ENCODE measurements around the gene ABCE1.

Gene ABCE1

GRCh38 chr4:145056325-145057130 lies 41.6 kb upstream of the ABCE1 start:
- H2BK5ac ChIP-seq (ENCODE audit: low read length): no peak overlapping the region
- H3K4me1 ChIP-seq (ENCODE audit: control insufficient read depth in 2 of 2, insufficient read depth in 1 of 2, low read depth in 1 of 2, low read length in 2 of 2): no peaks in the 10 kb centered on the region
- no peak overlapping the region for H2BK12ac ChIP-seq (ENCODE audit: low read length)
- no peak overlapping the region for H3K27ac ChIP-seq (replicated peaks; ENCODE audit: low read length)
- no peak overlapping the region for H2AFZ ChIP-seq (ENCODE audit: low read length)
- no peak overlapping the region for H2BK120ac ChIP-seq (ENCODE audit: low read depth, low read length)
- H3K27me3 ChIP-seq (ENCODE audit: control insufficient read depth in 3 of 3, insufficient read depth in 3 of 3, low read depth in 1 of 3, low read length in 3 of 3): no peaks in the 10 kb centered on the region
- peaks cover 0 to 8% of the 10 kb centered on the region in 2 donors for H3K36me3 ChIP-seq (replicated peaks in 1 of 2; ENCODE audit: control insufficient read depth in 2 of 2, insufficient read depth in 2 of 2, low read length in 2 of 2)
- H3K18ac ChIP-seq (ENCODE audit: low read length): no peak overlapping the region
- no peak overlapping the region for H3K4me3 ChIP-seq (ENCODE audit: low read length in 2 of 2)
- no peaks in the 10 kb centered on the region for H3K79me1 ChIP-seq (ENCODE audit: low read depth, low read length)
- peaks cover 0 to 7% of the 10 kb centered on the region in 2 donors for H3K9me3 ChIP-seq (replicated peaks in 1 of 2; ENCODE audit: control insufficient read depth in 2 of 2, insufficient read depth in 1 of 2, low read depth in 1 of 2, low read length in 2 of 2)
- no peak overlapping the region for H3K9ac ChIP-seq (ENCODE audit: low read depth, low read length, poor library complexity)
- whole genome bisulfite sequencing, 2 donors (ENCODE audit: extremely low coverage in 2 of 2, insufficient read length in 2 of 2, insufficient replicate concordance in 1 of 2): no CpG with 5 or more reads among the region's 6 CpGs
- no peak overlapping the region for H3K4ac ChIP-seq (ENCODE audit: low read length)
- no peak overlapping the region for H3K14ac ChIP-seq (ENCODE audit: low read length)
- no peak overlapping the region for H4K8ac ChIP-seq (ENCODE audit: low read depth, low read length)
- H2BK15ac ChIP-seq (ENCODE audit: low read length): no peak overlapping the region
- H3K4me2 ChIP-seq (ENCODE audit: insufficient read depth, low read length, poor library complexity, severe bottlenecking): no peak overlapping the region
- DNase-seq (ENCODE audit: low spot score): no peak
- no peak overlapping the region for H4K91ac ChIP-seq (ENCODE audit: low read depth, low read length, poor library complexity)
- H3K23ac ChIP-seq (ENCODE audit: low read depth, low read length, poor library complexity): no peak overlapping the region
- no peak overlapping the region for H2AK5ac ChIP-seq (ENCODE audit: low read depth, low read length)

DNA sequence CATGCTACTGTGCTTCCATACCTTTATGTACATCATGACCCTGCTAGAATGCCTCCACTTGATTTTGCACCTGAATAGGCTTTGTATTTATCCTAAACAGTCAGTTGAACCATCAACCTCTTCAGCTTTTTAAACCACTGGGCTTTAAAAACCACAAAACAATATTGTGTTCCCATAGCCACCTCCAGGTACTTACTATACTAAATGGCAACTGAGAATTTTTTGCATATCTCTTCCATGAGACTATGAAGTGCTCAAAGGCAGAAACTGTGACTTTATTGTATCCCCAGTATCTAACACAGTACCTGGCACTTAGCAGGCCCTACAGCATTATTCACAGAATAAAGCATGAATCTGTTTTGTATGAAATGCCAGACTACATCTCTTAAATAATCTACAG lies 39.9 kb upstream of the ABCE1 start:
- H3K4ac ChIP-seq (ENCODE audit: low read length): no peak overlapping the region
- no peak overlapping the region for H3K14ac ChIP-seq (ENCODE audit: low read length)
- H2AK5ac ChIP-seq (ENCODE audit: low read depth, low read length): no peak overlapping the region
- H2BK5ac ChIP-seq (ENCODE audit: low read length): no peak overlapping the region
- H3K36me3 ChIP-seq (replicated peaks in 1 of 2; ENCODE audit: control insufficient read depth in 2 of 2, insufficient read depth in 2 of 2, low read length in 2 of 2): peaks cover 0 to 20% of the 10 kb centered on the region in 2 donors
- H2BK12ac ChIP-seq (ENCODE audit: low read length): no peak overlapping the region
- no peaks in the 10 kb centered on the region for H3K4me1 ChIP-seq (ENCODE audit: control insufficient read depth in 2 of 2, insufficient read depth in 1 of 2, low read depth in 1 of 2, low read length in 2 of 2)
- H2BK120ac ChIP-seq (ENCODE audit: low read depth, low read length): no peak overlapping the region
- no peak for DNase-seq (ENCODE audit: low spot score)
- no peaks in the 10 kb centered on the region for H3K79me1 ChIP-seq (ENCODE audit: low read depth, low read length)
- H2AFZ ChIP-seq (ENCODE audit: low read length): no peak overlapping the region
- no peak overlapping the region for H2BK15ac ChIP-seq (ENCODE audit: low read length)
- H3K4me3 ChIP-seq (ENCODE audit: low read length in 2 of 2): no peak overlapping the region
- H3K9me3 ChIP-seq (replicated peaks in 1 of 2; ENCODE audit: control insufficient read depth in 2 of 2, insufficient read depth in 1 of 2, low read depth in 1 of 2, low read length in 2 of 2): peaks cover 0 to 10% of the 10 kb centered on the region in 2 donors
- no peaks in the 10 kb centered on the region for H3K27me3 ChIP-seq (ENCODE audit: control insufficient read depth in 3 of 3, insufficient read depth in 3 of 3, low read depth in 1 of 3, low read length in 3 of 3)
- no peak overlapping the region for H4K8ac ChIP-seq (ENCODE audit: low read depth, low read length)
- no peak overlapping the region for H3K23ac ChIP-seq (ENCODE audit: low read depth, low read length, poor library complexity)
- H3K27ac ChIP-seq (replicated peaks; ENCODE audit: low read length): no peak overlapping the region
- H3K4me2 ChIP-seq (ENCODE audit: insufficient read depth, low read length, poor library complexity, severe bottlenecking): no peak overlapping the region
- H4K91ac ChIP-seq (ENCODE audit: low read depth, low read length, poor library complexity): no peak overlapping the region
- H3K18ac ChIP-seq (ENCODE audit: low read length): no peak overlapping the region
- H3K9ac ChIP-seq (ENCODE audit: low read depth, low read length, poor library complexity): no peak overlapping the region

DNA sequence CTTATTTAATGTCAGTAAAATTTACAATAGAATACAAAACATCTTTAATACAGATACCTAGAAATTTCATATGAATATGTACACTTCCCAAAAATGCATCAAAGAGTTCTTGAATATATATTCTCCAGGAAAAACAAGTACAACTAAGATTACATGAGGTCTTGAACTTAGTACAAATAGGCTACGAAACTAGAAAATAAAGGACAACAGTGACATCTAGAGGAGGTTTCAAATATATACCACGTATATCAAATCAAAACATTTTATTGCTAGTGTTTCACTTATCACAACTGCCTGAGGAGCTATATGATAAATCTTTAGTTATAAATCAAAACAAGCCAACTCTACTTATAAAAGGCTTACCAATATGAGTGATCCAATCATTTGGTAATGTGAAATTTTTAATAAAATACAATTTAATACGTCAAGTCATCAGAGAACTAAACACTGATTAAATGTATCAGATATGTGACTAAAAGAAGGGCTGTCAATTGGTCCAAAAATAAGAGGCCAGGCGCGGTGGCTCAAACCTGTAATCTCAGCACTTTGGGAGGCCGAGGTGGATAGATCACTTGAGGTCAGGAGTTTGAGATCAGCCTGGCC lies 36.7 kb upstream of the ABCE1 start:
- no peak overlapping the region for H3K4me3 ChIP-seq (ENCODE audit: low read length in 2 of 2)
- no peak overlapping the region for H3K9ac ChIP-seq (ENCODE audit: low read depth, low read length, poor library complexity)
- no peak overlapping the region for H2BK120ac ChIP-seq (ENCODE audit: low read depth, low read length)
- no peak overlapping the region for H3K4me2 ChIP-seq (ENCODE audit: insufficient read depth, low read length, poor library complexity, severe bottlenecking)
- no peaks in the 10 kb centered on the region for H3K27me3 ChIP-seq (ENCODE audit: control insufficient read depth in 3 of 3, insufficient read depth in 3 of 3, low read depth in 1 of 3, low read length in 3 of 3)
- no peak overlapping the region for H3K4ac ChIP-seq (ENCODE audit: low read length)
- H4K91ac ChIP-seq (ENCODE audit: low read depth, low read length, poor library complexity): no peak overlapping the region
- no peak overlapping the region for H2BK5ac ChIP-seq (ENCODE audit: low read length)
- H3K36me3 ChIP-seq (replicated peaks in 1 of 2; ENCODE audit: control insufficient read depth in 2 of 2, insufficient read depth in 2 of 2, low read length in 2 of 2): peaks cover 0 to 22% of the 10 kb centered on the region in 2 donors
- no peak overlapping the region for H3K27ac ChIP-seq (replicated peaks; ENCODE audit: low read length)
- WGBS, 2 donors (ENCODE audit: extremely low coverage in 2 of 2, insufficient read length in 2 of 2, insufficient replicate concordance in 1 of 2): no CpG with 5 or more reads among the region's 6 CpGs
- H3K14ac ChIP-seq (ENCODE audit: low read length): no peak overlapping the region
- H3K18ac ChIP-seq (ENCODE audit: low read length): no peak overlapping the region
- H2BK15ac ChIP-seq (ENCODE audit: low read length): no peak overlapping the region
- H2AFZ ChIP-seq (ENCODE audit: low read length): no peak overlapping the region
- no peak overlapping the region for H3K23ac ChIP-seq (ENCODE audit: low read depth, low read length, poor library complexity)
- H4K8ac ChIP-seq (ENCODE audit: low read depth, low read length): no peak overlapping the region
- peaks cover 0 to 3% of the 10 kb centered on the region in 2 donors for H3K9me3 ChIP-seq (replicated peaks in 1 of 2; ENCODE audit: control insufficient read depth in 2 of 2, insufficient read depth in 1 of 2, low read depth in 1 of 2, low read length in 2 of 2)
- no peaks in the 10 kb centered on the region for H3K79me1 ChIP-seq (ENCODE audit: low read depth, low read length)
- peak; percentile 24 for DNase-seq (ENCODE audit: low spot score)
- H2AK5ac ChIP-seq (ENCODE audit: low read depth, low read length): no peak overlapping the region
- peaks cover 0 to 11% of the 10 kb centered on the region in 2 donors for H3K4me1 ChIP-seq (ENCODE audit: control insufficient read depth in 2 of 2, insufficient read depth in 1 of 2, low read depth in 1 of 2, low read length in 2 of 2)
- H2BK12ac ChIP-seq (ENCODE audit: low read length): no peak overlapping the region

DNA sequence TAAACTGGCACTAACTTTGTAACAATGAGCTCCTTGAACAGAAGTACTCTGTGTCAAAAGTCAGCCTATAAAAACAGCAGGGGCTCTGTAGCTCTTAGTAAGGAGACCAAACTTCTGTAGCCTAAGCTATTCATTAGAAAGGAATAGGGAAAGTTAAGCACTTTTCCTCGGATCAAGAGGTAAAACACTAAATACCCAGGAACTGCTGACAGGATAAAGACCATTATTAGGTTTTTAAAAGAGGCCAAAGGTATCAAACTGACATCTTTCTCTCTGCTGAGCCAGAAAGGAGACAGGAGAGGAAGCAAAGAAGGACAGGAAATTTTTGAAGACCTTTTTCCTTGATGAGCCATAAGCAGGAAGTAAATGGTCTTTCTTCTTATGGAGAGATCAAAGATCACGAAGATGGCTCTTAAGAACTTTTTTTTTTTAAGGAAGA lies 32.0 kb upstream of the ABCE1 start:
- Histone ChIP-seq H3K18ac (ENCODE audit: low read length) (no peak overlapping the region), H2BK120ac (ENCODE audit: low read depth, low read length) (no peak overlapping the region), H4K91ac (ENCODE audit: low read depth, low read length, poor library complexity) (no peak overlapping the region), H3K36me3 (replicated peaks in 1 of 2; ENCODE audit: control insufficient read depth in 2 of 2, insufficient read depth in 2 of 2, low read length in 2 of 2) (peaks cover 0 to 38% of the 10 kb centered on the region in 2 donors), H2AFZ (ENCODE audit: low read length) (no peak overlapping the region), H3K27me3 (ENCODE audit: control insufficient read depth in 3 of 3, insufficient read depth in 3 of 3, low read depth in 1 of 3, low read length in 3 of 3) (no peaks in the 10 kb centered on the region), H2AK5ac (ENCODE audit: low read depth, low read length) (no peak overlapping the region), H3K9me3 (replicated peaks in 1 of 2; ENCODE audit: control insufficient read depth in 2 of 2, insufficient read depth in 1 of 2, low read depth in 1 of 2, low read length in 2 of 2) (peaks cover 0 to 17% of the 10 kb centered on the region in 2 donors), H3K4ac (ENCODE audit: low read length) (no peak overlapping the region), H2BK5ac (ENCODE audit: low read length) (no peak overlapping the region), H3K4me1 (ENCODE audit: control insufficient read depth in 2 of 2, insufficient read depth in 1 of 2, low read depth in 1 of 2, low read length in 2 of 2) (peaks cover 0 to 16% of the 10 kb centered on the region in 2 donors), H3K4me3 (ENCODE audit: low read length in 2 of 2) (no peak overlapping the region), H3K79me1 (ENCODE audit: low read depth, low read length) (no peaks in the 10 kb centered on the region), H3K14ac (ENCODE audit: low read length) (no peak overlapping the region), H2BK15ac (ENCODE audit: low read length) (no peak overlapping the region), H4K8ac (ENCODE audit: low read depth, low read length) (no peak overlapping the region), H3K27ac (replicated peaks; ENCODE audit: low read length) (no peak overlapping the region), H2BK12ac (ENCODE audit: low read length) (no peak overlapping the region), H3K4me2 (ENCODE audit: insufficient read depth, low read length, poor library complexity, severe bottlenecking) (no peak overlapping the region), H3K9ac (ENCODE audit: low read depth, low read length, poor library complexity) (no peak overlapping the region), H3K23ac (ENCODE audit: low read depth, low read length, poor library complexity) (no peak overlapping the region)
- DNase-seq (ENCODE audit: low spot score): peak; percentile 45
- no CpG with 5 or more reads among the region's 2 CpGs for WGBS, 2 donors (ENCODE audit: extremely low coverage in 2 of 2, insufficient read length in 2 of 2, insufficient replicate concordance in 1 of 2)
